Stimulated activated CD4-positive, alpha-beta T cell treated with anti-CD3 and anti-CD28 coated beads, TNF-alpha, amount 100 ng/mL, for 1 hour (primary cell): ENCODE results near the gene ST3GAL3.
A peak's percentile ranks its signal among the peaks of the same experiment; 100 is the strongest.

Experiments
- DNase-seq, 3 donors: peaks; one replicate each; pipeline ENCODE4 v3.0.0-alpha.2; 2020; ENCODE audit warnings: low read depth in 3 of 3, low spot score in 1 of 3

Gene ST3GAL3

GRCh38 chr1:43707190-43708001 lies at the start of gene ST3GAL3:
ST3GAL3 (plus strand) TSS chr1:43707536; CDS start chr1:43736263, 28,727 bp downstream.
- peak; percentile 68 to 85 (median 80) for DNase-seq

- DNase-seq: no peak
These were observed 47.8 kb upstream of the ST3GAL3 start for GRCh38 chr1:43659212-43660166.

GRCh38 chr1:43660355-43660754 lies 47.0 kb upstream of the ST3GAL3 start:
- no peak for DNase-seq

GRCh38 chr1:43664369-43664768 lies 43.0 kb upstream of the ST3GAL3 start:
- no peak for DNase-seq

- no peak for DNase-seq
These were observed 40.7 kb upstream of the ST3GAL3 start for GRCh38 chr1:43666608-43667007.

GRCh38 chr1:43668956-43669355 lies 38.4 kb upstream of the ST3GAL3 start:
- no peak for DNase-seq

GRCh38 chr1:43669878-43670277 lies 37.5 kb upstream of the ST3GAL3 start:
- DNase-seq: no peak

- no peak for DNase-seq
These were observed 36.1 kb upstream of the ST3GAL3 start for GRCh38 chr1:43671193-43671592.

GRCh38 chr1:43671626-43672330 lies 35.6 kb upstream of the ST3GAL3 start:
- no peak for DNase-seq

GRCh38 chr1:43673261-43673660 lies 34.1 kb upstream of the ST3GAL3 start:
- DNase-seq: no peak

- DNase-seq: no peak
These were observed 28.4 kb upstream of the ST3GAL3 start for GRCh38 chr1:43678940-43679339.

GRCh38 chr1:43683560-43683959 lies 23.8 kb upstream of the ST3GAL3 start:
- DNase-seq: no peak

- no peak for DNase-seq
These were observed 20.5 kb upstream of the ST3GAL3 start for GRCh38 chr1:43686801-43687200.

GRCh38 chr1:43687301-43688108 lies 19.8 kb upstream of the ST3GAL3 start:
- DNase-seq: no peak

- no peak for DNase-seq
These were observed 19.3 kb upstream of the ST3GAL3 start for GRCh38 chr1:43688109-43688387.

- DNase-seq: no peak
These were observed 18.7 kb upstream of the ST3GAL3 start for GRCh38 chr1:43688594-43689000.

- DNase-seq: no peak
These were observed 18.0 kb upstream of the ST3GAL3 start for GRCh38 chr1:43689289-43689688.

GRCh38 chr1:43691871-43692815 lies 15.2 kb upstream of the ST3GAL3 start:
- DNase-seq: no peak

GRCh38 chr1:43693371-43693770 lies 14.0 kb upstream of the ST3GAL3 start:
- DNase-seq: no peak

GRCh38 chr1:43699281-43699680 lies 8.1 kb upstream of the ST3GAL3 start:
- no peak for DNase-seq
